Measurements from ENCODE around the gene RAB14.

DNA sequence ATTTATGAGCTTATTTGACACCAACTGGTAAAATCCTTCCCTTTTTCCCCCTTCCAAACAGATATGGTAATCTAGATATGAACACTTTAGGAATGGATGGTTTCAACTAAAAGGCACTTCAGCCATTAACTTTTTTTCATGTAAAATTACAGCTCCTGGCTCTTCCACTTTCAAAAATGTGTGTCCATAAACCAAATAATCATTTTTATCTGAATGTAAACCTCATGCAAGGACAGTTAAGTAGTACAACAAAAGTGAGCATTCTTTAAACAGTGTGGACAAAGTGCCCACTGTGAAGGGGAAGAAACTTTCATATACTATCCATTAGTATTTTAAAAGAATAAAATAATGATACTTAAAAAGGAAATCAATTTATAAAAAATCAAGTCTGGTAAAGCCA, 17.2 kb downstream of the RAB14 start:
- TF ChIP-seq CHD2 (IDR thresholded peaks at IDR 0.05; ENCODE audit: low read length, partially characterized antibody) = no peak
- no peak for TF ChIP-seq JUND (IDR thresholded peaks at IDR 0.05)
- TF ChIP-seq CTCF (IDR thresholded peaks at IDR 0.05) = no peak
- TF ChIP-seq GATA2 (CRISPR knock-in tag; IDR thresholded peaks at IDR 0.05) = no peak
- no peak for TF ChIP-seq POLR2AphosphoS5 (IDR thresholded peaks at IDR 0.05; ENCODE audit: low read depth, low read length)
- TF ChIP-seq, protein P1, sequence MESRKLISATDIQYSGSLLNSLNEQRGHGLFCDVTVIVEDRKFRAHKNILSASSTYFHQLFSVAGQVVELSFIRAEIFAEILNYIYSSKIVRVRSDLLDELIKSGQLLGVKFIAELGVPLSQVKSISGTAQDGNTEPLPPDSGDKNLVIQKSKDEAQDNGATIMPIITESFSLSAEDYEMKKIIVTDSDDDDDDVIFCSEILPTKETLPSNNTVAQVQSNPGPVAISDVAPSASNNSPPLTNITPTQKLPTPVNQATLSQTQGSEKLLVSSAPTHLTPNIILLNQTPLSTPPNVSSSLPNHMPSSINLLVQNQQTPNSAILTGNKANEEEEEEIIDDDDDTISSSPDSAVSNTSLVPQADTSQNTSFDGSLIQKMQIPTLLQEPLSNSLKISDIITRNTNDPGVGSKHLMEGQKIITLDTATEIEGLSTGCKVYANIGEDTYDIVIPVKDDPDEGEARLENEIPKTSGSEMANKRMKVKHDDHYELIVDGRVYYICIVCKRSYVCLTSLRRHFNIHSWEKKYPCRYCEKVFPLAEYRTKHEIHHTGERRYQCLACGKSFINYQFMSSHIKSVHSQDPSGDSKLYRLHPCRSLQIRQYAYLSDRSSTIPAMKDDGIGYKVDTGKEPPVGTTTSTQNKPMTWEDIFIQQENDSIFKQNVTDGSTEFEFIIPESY (IDR thresholded peaks at IDR 0.05; ENCODE audit: borderline replicate concordance, low read depth) = no peak

Measured in SK-N-SH (cell line).